GM18868 (cell line): Measurements from ENCODE around the gene FFAR2.
"Not testable (repeated sequence)": the region's sequence is repeated elsewhere in the genome, so short reads cannot be mapped to it uniquely, and the experiment has no call there.

Experiments used
- ATAC-seq: cut with Tn5 transposase; IDR thresholded peaks from one replicate; pipeline ENCODE4 v1.9.1; 2021; ENCODE audit warnings: mild to moderate bottlenecking, moderate library complexity; ENCODE audit not compliant: unreplicated experiment

Gene FFAR2

DNA sequence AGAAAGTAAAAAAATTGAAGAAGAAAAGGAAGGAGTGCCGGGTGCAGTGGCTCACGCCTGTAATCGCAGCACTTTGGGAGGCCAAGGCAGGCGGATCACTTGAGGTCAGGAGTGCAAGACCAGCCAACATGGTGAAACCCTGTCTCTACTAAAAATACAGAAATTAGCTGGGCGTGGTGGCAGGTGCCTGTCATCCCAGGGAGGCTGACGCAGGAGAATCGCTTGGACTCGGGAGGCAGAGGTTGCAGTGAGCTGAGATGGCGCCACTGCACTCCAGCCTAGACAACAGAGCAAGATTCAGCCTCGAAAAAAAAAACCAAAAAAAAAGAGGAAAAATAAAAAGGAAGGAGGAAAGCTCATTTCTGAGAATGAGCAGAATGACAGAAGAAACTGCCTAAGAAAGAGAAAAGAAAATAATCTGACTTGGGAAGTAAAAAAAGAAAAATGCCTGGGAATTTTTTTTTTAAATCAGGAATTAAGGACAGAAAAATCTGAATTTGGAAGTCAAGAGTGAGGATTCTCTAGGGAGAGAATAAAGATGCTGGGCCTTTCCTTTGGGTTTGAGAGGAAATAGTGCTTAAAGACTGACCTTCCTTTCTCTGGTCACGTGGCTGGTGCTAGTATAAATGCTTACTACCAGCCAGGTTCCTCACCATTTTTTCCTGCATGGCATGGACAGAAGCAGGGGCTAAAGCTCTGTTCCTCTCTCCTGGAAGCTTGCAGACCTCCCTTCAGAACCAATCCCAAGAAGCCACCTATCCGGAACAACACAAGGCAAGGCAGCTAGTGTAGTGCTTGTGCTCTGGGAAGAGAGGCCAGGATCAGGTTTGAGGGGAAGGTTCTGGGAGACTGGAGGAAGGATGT lies at the start of gene FFAR2:
TSS of gene FFAR2 (plus strand) at position 652 of the 864 bp plus-strand sequence. CDS start 1,458 bp downstream, outside the sequence.
- ATAC-seq: no peak

GRCh38 chr19:35398570-35398969 lies 49.5 kb upstream of the FFAR2 start:
- ATAC-seq: no peak

GRCh38 chr19:35399231-35399630 lies 48.8 kb upstream of the FFAR2 start:
- no peak for ATAC-seq

- no peak for ATAC-seq
Observed at GRCh38 chr19:35399948-35400772, 47.9 kb upstream of the FFAR2 start.

DNA sequence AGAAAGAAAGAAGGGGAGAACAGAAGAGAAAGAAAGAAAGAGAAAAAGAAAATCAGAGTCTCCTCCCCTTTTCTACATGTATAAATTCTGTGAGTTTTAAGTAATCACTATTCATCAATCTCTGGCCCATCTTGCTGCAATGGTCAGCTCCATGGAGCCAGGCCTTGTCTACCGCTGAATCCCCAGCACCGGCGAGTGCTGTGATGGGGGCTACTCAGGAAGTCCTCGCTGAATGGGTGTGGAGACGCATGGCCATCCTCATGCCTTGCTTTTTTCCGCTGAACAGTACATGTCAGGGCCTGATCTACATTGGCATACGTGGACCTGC lies 47.3 kb upstream of the FFAR2 start:
- no peak for ATAC-seq

GRCh38 chr19:35401416-35401815 lies 46.6 kb upstream of the FFAR2 start:
- ATAC-seq: not testable (repeated sequence)

DNA sequence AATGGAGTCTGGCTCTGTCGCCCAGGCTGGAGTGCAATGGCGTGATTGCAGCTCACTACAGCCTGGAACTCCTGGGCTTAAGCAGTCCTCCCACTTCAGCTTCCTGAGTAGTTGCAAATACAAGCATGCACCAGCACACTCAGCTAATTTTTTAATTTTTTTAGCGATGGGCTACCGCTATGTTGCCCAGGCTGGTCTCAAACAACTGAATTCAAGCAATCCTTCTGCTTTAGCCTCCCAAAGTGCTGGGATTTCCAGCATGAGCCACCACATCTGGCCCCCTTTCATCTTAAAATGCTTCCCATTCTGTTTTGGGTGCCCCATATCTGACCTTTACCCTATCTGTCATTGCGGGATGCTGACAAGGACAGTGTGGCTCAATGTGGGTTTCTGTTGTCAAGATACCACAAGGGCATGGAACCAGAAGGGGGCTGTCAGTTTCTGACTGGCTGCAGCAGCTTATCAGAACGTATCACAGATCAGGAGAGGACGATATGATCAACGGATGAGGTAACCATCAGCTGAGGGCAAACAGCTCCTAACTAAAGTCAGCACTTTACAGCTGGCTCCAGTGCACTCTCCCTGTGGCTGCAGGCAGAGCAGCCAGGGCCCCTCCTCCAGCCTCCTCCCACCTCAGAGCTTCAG lies 44.8 kb upstream of the FFAR2 start:
- ATAC-seq: no peak

DNA sequence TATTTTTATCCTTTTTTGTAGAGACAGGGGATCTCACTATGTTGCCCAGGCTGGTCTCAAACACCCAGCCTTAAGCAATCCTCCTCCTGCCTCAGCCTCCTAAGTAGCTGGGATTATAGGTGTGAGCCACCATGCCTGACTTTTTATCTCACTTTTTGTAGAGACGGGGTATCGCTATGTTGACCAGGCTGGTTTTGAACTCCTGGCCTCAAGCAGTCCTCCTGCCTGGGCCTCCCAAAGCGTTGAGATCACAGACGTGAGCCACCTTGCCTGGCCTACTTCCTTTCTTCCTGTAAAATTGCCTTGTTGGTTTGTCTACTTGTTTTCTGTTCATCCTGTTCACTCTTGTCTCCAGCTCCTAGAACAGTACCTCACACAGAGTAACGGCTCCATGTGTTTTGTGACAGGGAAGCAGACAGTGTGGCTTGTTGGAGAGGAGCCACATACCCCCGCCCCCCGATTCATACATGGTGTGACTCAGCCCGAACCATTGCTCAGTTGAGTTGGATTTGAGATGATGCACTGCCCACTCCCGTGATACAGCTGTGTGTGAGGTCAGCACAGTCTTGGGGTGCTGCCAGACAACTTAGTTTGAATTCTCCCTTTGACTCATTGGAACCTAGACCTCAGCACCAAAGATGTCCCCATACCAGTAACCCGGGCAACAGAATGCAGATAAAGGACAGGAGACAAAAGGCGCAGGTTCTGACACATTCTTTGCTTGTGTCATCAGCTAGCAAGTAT lies 43.0 kb upstream of the FFAR2 start:
- peak; percentile 77 for ATAC-seq

- ATAC-seq: no peak
Observed at GRCh38 chr19:35407619-35408018, 40.4 kb upstream of the FFAR2 start.

- peak; percentile 49 for ATAC-seq
Observed at GRCh38 chr19:35408284-35409171, 39.5 kb upstream of the FFAR2 start.

- ATAC-seq: no peak
Observed at GRCh38 chr19:35409191-35409590, 38.9 kb upstream of the FFAR2 start.

- ATAC-seq: no peak
Observed at GRCh38 chr19:35410487-35410886, 37.6 kb upstream of the FFAR2 start.

DNA sequence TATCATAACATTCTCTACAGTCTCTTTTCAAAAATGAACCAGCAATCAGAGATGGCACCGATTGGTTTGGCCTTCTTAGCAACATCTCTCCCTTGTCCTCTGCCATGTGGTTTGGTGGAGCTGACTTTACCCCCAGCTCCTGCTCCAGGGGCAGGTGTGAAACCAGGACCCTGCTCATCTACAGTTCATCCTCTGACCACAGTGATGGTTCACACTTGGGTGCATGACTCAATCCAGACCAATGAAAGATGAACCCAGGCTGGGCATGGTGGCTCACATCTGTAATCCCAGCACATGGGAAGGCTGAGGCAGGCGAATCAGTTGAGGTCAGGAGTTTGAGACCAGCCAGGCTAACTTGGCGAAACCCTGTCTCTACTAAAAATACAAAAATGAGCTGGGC lies 33.6 kb upstream of the FFAR2 start:
- no peak for ATAC-seq

DNA sequence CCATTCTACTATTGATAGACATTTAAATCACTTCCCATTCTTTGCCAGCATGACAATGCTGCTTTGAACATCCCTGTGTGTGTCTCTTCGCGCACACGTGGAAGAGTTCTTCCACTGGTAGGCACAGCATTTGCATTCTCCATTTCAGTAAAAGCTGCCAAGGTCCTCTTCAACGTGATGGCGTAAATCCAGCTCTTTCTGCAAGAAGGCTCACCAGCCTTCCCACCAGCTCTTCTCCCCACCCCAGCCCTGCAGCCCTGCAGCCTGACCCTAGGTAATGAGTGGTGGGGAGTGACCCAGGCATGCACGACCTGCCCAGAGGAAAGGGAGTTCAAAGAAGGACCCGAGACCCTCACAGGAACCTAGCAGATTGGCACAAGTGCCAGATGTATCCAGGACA lies 31.7 kb upstream of the FFAR2 start:
- ATAC-seq: no peak

DNA sequence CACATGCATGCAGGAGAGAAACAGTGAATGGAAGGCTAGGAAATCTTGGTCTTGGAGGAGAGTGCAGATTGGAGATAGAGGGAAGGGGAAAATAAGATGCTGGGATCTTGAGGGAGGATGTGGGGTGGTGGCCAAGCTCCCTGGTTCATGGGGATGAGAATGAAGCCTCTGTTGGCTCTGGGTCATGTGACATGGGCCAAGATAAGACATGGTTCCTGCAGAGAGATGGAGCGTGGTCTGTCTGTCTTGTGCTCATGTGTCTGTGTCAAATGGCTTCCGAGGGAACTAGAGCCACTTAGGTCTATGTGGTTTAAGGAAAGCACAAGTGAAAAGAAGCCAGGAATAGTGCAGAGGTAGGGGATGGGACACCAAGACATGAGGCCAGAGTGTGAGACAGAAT lies 30.8 kb upstream of the FFAR2 start:
- no peak for ATAC-seq

DNA sequence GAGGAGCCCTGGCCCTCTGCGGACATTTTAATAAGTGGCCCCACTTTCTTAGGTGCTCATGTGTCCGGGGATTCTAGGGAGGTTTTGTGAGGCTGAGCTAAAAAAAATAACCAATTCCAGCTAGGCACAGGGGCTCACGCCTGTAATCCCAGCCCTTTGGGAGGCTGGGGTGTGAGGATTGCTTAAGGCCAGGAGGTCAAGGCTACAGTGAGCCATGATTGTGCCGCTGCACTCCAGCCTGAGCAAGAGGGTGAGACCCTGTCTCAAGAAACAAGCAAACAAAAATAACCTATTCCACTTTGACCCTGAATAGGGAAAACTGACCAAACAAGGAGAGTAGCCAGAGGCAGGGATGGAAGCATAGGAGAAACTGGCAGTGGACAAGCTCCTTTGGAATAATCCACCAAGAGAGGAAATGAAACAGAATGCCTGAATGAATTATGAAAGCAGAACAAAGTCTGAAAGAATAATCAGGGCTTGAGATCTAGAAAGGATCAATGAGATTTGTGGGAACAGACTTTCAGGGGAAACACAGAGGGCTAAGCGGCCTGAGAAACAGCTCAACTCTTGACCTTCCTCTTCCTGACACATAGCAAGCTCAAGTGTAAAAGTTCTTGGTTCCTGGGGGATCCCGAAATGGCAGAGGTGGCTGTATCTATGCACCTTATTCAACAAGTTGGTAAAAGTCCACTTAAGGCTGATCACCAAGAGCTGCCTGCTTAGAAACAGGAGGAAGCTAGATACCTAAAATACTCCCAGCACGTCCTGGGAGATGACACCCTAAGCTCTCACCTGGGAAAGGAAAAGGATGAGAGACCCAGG lies 30.1 kb upstream of the FFAR2 start:
- ATAC-seq: no peak

DNA sequence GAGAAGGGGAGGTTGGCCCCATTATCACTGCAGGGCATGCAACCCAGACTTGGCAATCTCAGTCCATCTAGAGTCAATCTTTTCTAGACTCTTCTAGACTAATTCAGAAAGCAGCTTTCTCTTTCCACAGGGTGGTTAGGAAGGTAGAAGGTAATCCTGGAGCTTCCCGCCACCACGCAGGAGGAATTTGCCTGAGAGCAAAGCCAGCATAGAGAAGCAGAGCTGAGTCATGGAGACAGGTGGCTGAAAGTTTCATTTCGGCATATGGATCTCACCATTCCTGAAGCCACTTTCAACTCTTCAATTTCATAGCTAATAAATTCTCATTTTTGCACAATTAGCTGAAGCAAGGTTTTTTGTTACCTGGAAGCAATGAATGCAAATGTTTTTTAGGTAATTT lies 29.0 kb upstream of the FFAR2 start:
- ATAC-seq: no peak

DNA sequence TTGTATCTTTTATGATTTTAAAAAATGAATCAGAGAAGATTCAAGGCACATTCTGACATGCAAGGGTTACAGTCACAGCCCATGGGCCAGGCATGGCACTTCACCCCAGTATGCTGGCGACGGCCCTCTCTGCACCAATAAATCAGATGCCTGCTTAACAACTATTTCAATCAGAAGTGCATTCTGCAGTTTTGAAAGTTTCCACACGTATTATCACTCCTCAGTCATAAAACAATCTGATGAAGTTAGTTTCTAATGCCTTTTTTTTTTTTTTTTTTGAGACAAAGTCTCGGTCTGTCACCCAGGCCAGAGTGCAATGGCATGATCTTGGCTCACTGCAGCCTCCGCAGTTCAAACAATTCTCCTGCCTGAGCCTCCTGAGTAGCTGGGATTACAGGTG lies 28.3 kb upstream of the FFAR2 start:
- no peak for ATAC-seq

DNA sequence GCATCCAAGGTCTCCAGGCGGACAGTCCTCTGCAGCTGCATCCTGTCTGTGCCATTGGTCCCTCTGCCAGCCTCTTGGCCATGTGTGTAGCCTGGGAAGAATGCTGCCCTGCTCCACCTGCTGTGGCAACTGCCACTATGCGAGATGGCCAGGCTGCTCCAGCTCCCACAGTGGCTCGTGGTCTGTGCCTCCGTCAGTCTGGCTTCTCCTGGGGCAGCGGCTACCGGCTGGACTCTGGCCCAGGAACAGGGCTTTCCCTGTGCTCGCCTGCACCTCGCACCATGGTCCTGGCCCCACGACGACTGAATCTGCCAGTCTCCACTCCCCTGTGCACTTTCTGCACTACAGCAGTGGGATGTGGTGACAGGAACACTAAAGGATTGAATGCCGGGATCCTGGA lies 26.7 kb upstream of the FFAR2 start:
- ATAC-seq: no peak
